Measurements from ENCODE around the gene NMNAT2. TPM values are rescaled to one million over a fixed set of nuclear protein-coding genes. Genes with fewer than 3 reads are reported as not detected.

Gene NMNAT2
- total and polyA plus RNA-seq, 2 experiments from 2014 or later, result 3.6 to 10.0 TPM

DNA sequence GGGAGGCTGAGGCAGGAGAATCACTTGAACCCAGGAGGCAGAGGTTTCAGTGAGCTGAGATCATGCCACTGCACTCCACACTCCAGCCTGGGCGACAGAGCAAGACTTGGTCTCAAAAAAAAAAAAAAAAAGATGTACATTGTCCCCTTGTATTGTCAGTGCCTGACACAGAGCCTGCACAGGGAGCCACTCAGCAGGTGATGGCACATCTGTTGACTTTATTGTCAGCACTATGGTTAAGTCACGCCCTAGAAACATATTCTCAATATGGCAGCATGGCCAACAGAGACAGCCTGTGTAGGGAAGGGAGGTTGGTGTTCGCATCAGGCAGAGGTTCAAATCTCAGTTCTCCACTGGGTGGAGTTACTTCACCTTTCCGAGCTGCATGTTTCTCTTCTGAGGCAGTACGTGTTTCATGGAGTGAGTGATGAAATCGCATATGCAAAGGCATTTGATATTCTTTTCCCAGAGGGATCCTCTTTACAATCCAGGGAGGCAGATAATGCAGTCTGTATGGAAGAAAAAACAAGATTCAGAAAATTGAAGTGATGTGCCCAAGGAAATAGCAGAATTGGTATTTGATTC is 211.6 kb downstream of the NMNAT2 start:
- DNase-seq (ENCODE audit: low spot score) (no peak), ATAC-seq (no peak)
- Histone ChIP-seq H3K36me3 (ENCODE audit: insufficient read depth) (no peaks in the 10 kb centered on the region), H3F3A (replicated peaks; ENCODE audit: low read depth) (no peaks in the 10 kb centered on the region), H3K9me2 (ENCODE audit: insufficient read depth) (no peaks in the 10 kb centered on the region; the same call in 1 of the 2 replicates), H3K79me2 (replicated peaks; ENCODE audit: insufficient read depth) (no peaks in the 10 kb centered on the region), H3K27ac (ENCODE audit: low read depth) (no peak overlapping the region), H2AFZ (no peak overlapping the region), H3K4me1 (ENCODE audit: insufficient read depth) (no peaks in the 10 kb centered on the region), H4K20me1 (replicated peaks; ENCODE audit: insufficient read depth) (no peaks in the 10 kb centered on the region), H3K27me3 (ENCODE audit: insufficient read depth) (no peaks in the 10 kb centered on the region), H3K4me2 (no peak overlapping the region), H3K4me3 (no peak overlapping the region)
- no peaks in the 10 kb centered on the region for H3K36me3 Mint-ChIP-seq (ENCODE audit: low read depth)
- no peaks in the 10 kb centered on the region for H3K4me1 Mint-ChIP-seq
- no peak overlapping the region for H3K4me3 Mint-ChIP-seq
- TF ChIP-seq, protein P1, sequence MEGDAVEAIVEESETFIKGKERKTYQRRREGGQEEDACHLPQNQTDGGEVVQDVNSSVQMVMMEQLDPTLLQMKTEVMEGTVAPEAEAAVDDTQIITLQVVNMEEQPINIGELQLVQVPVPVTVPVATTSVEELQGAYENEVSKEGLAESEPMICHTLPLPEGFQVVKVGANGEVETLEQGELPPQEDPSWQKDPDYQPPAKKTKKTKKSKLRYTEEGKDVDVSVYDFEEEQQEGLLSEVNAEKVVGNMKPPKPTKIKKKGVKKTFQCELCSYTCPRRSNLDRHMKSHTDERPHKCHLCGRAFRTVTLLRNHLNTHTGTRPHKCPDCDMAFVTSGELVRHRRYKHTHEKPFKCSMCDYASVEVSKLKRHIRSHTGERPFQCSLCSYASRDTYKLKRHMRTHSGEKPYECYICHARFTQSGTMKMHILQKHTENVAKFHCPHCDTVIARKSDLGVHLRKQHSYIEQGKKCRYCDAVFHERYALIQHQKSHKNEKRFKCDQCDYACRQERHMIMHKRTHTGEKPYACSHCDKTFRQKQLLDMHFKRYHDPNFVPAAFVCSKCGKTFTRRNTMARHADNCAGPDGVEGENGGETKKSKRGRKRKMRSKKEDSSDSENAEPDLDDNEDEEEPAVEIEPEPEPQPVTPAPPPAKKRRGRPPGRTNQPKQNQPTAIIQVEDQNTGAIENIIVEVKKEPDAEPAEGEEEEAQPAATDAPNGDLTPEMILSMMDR (conservative IDR thresholded peaks at IDR 0.05; ENCODE audit: low read depth in 2 of 2), result peak in 1 of 2 experiments; percentile 33; a peak in 2 of 4 replicates
- TF ChIP-seq, protein P2, sequence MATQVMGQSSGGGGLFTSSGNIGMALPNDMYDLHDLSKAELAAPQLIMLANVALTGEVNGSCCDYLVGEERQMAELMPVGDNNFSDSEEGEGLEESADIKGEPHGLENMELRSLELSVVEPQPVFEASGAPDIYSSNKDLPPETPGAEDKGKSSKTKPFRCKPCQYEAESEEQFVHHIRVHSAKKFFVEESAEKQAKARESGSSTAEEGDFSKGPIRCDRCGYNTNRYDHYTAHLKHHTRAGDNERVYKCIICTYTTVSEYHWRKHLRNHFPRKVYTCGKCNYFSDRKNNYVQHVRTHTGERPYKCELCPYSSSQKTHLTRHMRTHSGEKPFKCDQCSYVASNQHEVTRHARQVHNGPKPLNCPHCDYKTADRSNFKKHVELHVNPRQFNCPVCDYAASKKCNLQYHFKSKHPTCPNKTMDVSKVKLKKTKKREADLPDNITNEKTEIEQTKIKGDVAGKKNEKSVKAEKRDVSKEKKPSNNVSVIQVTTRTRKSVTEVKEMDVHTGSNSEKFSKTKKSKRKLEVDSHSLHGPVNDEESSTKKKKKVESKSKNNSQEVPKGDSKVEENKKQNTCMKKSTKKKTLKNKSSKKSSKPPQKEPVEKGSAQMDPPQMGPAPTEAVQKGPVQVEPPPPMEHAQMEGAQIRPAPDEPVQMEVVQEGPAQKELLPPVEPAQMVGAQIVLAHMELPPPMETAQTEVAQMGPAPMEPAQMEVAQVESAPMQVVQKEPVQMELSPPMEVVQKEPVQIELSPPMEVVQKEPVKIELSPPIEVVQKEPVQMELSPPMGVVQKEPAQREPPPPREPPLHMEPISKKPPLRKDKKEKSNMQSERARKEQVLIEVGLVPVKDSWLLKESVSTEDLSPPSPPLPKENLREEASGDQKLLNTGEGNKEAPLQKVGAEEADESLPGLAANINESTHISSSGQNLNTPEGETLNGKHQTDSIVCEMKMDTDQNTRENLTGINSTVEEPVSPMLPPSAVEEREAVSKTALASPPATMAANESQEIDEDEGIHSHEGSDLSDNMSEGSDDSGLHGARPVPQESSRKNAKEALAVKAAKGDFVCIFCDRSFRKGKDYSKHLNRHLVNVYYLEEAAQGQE (IDR thresholded peaks at IDR 0.05; ENCODE audit: unreplicated experiment), result no peak
- no peaks in the 10 kb centered on the region for H3K9me3 Mint-ChIP-seq
- H3K27me3 Mint-ChIP-seq (ENCODE audit: insufficient read depth, low read depth, poor library complexity), result no peaks in the 10 kb centered on the region
- no peak overlapping the region for H3K27ac Mint-ChIP-seq

DNA sequence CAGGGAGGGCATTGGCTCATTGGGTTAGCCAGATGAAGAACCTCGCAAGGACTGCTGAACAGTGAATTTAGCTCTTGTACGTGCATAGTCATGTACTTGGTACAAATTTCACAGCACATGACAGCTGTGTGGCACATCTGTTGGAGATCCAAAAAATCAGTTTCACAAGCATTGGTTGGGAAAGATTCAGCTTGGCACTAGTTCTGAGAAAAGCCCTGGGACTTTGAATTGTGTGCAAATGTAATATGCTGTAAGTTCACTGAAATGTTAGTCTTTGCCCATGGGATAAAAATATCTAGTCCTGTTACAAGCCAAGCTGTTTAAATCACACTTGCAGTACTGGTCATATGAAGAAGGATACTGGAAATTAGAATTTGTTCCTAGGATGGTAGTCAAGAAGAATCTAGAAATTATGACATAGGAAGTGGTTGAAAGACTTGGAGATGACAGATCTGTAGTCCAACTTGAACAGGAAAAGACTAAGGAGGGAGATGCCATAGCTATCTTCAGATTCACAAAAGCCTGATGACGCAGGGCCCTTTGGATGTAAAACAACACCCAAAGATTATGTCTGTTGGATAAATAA is 212.9 kb downstream of the NMNAT2 start:
- Mint-ChIP-seq H3K4me1 (peaks cover 6% of the 10 kb centered on the region; the same call in 2 of the 3 replicates), H3K27me3 (ENCODE audit: insufficient read depth, low read depth, poor library complexity) (no peaks in the 10 kb centered on the region), H3K9me3 (no peaks in the 10 kb centered on the region), H3K4me3 (no peak overlapping the region), H3K36me3 (ENCODE audit: low read depth) (no peaks in the 10 kb centered on the region), H3K27ac (no peak overlapping the region)
- no peak overlapping the region for H3K27ac ChIP-seq (ENCODE audit: low read depth)
- 0 out of 2 replicates have a peak, but pooled peaks cover 1% of the 10 kb centered on the region for H3K4me1 ChIP-seq (ENCODE audit: insufficient read depth)
- no peak overlapping the region for H2AFZ ChIP-seq
- H3K79me2 ChIP-seq (replicated peaks; ENCODE audit: insufficient read depth), result no peaks in the 10 kb centered on the region
- no peak for DNase-seq (ENCODE audit: low spot score)
- H3F3A ChIP-seq (replicated peaks; ENCODE audit: low read depth), result no peaks in the 10 kb centered on the region
- no peak overlapping the region for H3K4me2 ChIP-seq
- no peak for ATAC-seq
- no peaks in the 10 kb centered on the region for H3K27me3 ChIP-seq (ENCODE audit: insufficient read depth)
- H3K36me3 ChIP-seq (ENCODE audit: insufficient read depth), result no peaks in the 10 kb centered on the region
- H3K4me3 ChIP-seq, result no peak overlapping the region
- H3K9me2 ChIP-seq (ENCODE audit: insufficient read depth), result no peaks in the 10 kb centered on the region; the same call in 1 of the 2 replicates
- no peaks in the 10 kb centered on the region for H4K20me1 ChIP-seq (replicated peaks; ENCODE audit: insufficient read depth)
- no peak for TF ChIP-seq ZNF331 (CRISPR knock-in tag; IDR thresholded peaks at IDR 0.05; ENCODE audit: low read depth)
- TF ChIP-seq, protein P3, sequence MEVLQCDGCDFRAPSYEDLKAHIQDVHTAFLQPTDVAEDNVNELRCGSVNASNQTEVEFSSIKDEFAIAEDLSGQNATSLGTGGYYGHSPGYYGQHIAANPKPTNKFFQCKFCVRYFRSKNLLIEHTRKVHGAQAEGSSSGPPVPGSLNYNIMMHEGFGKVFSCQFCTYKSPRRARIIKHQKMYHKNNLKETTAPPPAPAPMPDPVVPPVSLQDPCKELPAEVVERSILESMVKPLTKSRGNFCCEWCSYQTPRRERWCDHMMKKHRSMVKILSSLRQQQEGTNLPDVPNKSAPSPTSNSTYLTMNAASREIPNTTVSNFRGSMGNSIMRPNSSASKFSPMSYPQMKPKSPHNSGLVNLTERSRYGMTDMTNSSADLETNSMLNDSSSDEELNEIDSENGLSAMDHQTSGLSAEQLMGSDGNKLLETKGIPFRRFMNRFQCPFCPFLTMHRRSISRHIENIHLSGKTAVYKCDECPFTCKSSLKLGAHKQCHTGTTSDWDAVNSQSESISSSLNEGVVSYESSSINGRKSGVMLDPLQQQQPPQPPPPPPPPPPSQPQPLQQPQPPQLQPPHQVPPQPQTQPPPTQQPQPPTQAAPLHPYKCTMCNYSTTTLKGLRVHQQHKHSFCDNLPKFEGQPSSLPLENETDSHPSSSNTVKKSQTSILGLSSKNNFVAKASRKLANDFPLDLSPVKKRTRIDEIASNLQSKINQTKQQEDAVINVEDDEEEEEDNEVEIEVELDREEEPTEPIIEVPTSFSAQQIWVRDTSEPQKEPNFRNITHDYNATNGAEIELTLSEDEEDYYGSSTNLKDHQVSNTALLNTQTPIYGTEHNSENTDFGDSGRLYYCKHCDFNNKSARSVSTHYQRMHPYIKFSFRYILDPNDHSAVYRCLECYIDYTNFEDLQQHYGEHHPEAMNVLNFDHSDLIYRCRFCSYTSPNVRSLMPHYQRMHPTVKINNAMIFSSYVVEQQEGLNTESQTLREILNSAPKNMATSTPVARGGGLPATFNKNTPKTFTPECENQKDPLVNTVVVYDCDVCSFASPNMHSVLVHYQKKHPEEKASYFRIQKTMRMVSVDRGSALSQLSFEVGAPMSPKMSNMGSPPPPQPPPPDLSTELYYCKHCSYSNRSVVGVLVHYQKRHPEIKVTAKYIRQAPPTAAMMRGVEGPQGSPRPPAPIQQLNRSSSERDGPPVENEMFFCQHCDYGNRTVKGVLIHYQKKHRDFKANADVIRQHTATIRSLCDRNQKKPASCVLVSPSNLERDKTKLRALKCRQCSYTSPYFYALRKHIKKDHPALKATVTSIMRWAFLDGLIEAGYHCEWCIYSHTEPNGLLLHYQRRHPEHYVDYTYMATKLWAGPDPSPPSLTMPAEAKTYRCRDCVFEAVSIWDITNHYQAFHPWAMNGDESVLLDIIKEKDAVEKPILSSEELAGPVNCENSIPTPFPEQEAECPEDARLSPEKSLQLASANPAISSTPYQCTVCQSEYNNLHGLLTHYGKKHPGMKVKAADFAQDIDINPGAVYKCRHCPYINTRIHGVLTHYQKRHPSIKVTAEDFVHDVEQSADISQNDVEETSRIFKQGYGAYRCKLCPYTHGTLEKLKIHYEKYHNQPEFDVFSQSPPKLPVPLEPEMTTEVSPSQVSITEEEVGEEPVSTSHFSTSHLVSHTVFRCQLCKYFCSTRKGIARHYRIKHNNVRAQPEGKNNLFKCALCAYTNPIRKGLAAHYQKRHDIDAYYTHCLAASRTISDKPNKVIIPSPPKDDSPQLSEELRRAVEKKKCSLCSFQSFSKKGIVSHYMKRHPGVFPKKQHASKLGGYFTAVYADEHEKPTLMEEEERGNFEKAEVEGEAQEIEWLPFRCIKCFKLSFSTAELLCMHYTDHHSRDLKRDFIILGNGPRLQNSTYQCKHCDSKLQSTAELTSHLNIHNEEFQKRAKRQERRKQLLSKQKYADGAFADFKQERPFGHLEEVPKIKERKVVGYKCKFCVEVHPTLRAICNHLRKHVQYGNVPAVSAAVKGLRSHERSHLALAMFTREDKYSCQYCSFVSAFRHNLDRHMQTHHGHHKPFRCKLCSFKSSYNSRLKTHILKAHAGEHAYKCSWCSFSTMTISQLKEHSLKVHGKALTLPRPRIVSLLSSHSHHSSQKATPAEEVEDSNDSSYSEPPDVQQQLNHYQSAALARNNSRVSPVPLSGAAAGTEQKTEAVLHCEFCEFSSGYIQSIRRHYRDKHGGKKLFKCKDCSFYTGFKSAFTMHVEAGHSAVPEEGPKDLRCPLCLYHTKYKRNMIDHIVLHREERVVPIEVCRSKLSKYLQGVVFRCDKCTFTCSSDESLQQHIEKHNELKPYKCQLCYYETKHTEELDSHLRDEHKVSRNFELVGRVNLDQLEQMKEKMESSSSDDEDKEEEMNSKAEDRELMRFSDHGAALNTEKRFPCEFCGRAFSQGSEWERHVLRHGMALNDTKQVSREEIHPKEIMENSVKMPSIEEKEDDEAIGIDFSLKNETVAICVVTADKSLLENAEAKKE (CRISPR knock-in tag; IDR thresholded peaks at IDR 0.05), result no peak
- TF ChIP-seq JUNB (IDR thresholded peaks at IDR 0.05; ENCODE audit: unreplicated experiment), result no peak
- TF ChIP-seq, protein P4, sequence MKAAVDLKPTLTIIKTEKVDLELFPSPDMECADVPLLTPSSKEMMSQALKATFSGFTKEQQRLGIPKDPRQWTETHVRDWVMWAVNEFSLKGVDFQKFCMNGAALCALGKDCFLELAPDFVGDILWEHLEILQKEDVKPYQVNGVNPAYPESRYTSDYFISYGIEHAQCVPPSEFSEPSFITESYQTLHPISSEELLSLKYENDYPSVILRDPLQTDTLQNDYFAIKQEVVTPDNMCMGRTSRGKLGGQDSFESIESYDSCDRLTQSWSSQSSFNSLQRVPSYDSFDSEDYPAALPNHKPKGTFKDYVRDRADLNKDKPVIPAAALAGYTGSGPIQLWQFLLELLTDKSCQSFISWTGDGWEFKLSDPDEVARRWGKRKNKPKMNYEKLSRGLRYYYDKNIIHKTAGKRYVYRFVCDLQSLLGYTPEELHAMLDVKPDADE (IDR thresholded peaks at IDR 0.05), result no peak
